ENCODE results near the gene PPARG. TPM values are rescaled to one million over a fixed set of nuclear protein-coding genes. Genes with fewer than 3 reads are reported as not detected.
A peak's percentile ranks its signal among the peaks of the same experiment; 100 is the strongest.
"Not testable (repeated sequence)": the region's sequence is repeated elsewhere in the genome, so short reads cannot be mapped to it uniquely, and the experiment has no call there.

The PPARG gene
- 4.8 TPM for polyA plus RNA-seq (2013, experiment 1 of 2; ENCODE audit: insufficient read length)
- 6.0 TPM for polyA plus RNA-seq (2013, experiment 2 of 2; ENCODE audit: insufficient read length)

DNA sequence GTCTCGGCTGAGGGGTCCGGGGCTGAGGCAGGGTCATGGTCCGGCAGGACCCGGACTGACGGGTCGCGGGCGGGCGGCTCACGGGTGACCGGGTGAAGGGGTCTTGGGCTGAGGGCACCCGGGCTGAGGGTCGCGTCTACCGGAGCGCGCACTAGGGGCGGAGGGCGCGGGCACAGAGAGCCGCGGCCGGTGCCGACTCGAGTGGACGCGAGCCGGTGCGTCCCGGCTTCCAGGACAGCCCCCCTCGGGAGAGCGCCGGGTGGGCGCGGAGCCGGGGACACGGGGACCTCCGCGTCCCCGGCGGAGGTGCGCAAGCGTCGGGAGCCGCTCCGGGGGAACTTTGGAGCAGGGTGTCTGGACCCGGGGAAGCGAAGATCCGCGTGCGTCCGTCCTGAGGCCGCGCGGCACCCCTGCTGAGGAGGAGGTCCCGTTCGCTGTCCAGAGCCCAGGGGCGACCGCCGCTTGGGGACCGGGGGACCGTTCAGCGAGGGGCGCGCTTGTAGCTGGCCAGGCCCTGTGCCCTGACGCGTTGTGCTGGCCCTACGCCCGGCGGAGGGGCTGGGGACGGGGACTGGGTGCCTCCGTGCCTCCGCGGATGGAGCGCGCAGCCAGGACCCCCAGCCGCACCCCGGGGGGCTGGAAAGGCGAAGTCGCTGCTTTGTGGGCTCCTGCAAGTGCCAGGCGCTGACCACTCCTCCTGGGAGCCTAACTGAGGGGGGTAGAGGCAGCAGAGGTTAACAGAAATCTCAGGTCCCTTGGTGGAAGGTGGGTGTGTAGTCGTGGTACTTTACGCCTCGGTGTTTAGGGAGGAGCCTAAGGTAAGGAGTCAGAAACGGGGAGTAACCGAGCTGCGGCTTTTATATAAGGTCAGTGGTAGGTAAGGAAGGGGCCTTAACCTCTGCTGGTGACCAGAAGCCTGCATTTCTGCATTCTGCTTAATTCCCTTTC lies at the start of gene PPARG:
TSS of gene PPARG (plus strand) at position 889 of the 948 bp plus-strand sequence. CDS start 90,642 bp downstream, outside the sequence.
- peak; percentile 26 for DNase-seq

DNA sequence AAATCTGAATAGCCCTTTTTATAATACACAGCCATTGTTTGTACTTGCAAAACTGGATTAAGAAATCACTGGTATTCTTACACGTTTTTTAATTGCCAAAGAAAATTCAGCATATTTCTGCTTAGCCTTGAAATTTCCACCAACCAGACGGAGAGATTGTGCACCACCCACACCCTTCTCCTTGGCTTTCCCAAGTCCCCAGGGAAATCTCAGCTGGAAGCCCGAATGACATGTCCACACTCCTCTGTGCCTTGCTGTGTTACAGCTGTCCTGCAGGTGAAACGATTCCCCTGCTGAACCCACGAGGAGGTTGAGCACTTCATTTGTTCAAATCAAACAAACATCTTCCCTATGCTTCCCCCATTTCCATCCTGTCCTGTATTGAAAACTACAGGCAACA lies 49.6 kb upstream of the PPARG start:
- no peak for DNase-seq

DNA sequence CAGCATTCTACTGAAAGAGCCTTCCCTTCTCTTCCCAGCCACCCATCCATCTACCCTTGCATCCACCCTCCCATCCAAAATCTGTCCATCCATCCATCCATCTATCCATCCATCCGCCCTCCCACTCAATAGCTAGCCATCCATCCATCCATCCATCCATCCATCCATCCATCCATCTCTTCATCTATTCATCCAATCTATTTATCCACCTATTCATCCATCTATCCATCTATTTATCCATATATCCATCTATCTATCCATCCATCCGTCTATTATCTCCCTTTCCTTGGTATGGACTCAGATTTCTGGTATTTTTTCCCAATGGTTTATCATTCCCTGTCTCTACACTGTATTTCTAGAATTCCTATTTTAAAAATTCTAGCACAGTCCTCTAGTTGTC lies 46.1 kb upstream of the PPARG start:
- DNase-seq, result no peak

DNA sequence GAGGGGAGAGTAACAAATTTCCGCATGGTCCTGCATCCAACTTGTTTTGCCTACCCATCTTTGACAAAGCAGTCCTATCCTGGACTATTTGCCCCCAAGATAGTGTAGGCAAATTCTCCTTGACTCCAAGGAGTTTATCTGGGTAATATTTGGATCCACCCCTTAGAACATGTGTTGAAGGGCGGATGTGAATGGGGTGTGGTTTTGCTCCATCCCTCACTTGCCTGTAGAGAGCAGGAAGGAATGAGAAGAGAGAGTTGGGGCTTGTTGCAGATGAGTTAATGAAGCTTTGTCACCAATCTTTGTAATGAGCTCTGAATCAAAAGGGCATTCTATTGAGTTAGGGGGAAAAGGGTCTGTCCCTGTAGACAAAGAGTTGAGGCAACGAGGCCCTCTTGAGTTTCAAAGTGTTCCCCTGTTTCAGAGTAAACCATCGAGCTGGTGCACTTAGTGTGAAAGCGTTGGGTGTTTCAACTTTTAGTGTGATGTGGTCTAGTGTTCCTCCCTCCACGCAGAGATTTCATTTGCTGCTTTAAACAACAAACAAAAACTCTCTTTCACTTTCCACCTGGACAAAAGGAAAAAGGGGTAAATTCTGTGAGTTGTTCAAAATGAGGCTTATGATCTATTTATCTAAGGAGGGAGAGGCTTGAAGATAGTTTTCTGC lies 42.2 kb upstream of the PPARG start:
- DNase-seq, result no peak

DNA sequence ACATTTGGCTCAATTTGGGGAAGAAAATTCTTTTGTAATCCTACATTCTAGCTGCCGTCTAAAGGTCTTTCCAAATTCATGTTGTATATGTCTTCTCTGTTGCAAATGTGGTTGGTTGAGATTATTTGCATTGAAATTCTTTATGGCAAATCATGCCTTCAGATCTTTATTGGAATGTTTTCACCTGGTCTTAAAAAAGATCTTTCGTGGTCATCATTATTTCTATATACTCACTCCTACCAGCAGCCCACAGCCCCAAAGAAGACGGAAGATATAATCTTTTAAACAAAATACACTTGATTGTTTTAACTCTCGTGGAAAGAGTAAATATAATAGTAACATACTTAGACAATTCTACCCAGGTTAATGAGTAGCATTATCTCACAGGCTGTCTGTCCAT lies 41.5 kb upstream of the PPARG start:
- DNase-seq, result no peak

DNA sequence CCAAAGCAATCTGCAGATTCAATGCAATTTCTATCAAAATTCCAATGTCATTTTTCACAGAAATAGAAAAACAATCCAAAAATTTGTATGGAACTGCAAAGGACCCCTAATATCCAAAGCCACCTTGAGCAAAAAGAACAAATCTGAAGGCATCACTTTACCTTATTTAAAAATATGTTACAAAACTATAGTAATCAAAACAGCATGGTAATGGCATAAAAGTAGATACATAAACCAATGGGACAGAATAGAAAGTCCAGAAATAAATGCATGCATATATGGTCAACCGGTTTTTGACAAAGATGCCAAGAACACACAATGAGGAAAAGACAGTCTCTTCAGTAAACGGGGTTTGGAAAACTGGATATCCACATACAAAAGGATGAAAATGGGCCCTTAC lies 39.4 kb upstream of the PPARG start:
- DNase-seq, result no peak

DNA sequence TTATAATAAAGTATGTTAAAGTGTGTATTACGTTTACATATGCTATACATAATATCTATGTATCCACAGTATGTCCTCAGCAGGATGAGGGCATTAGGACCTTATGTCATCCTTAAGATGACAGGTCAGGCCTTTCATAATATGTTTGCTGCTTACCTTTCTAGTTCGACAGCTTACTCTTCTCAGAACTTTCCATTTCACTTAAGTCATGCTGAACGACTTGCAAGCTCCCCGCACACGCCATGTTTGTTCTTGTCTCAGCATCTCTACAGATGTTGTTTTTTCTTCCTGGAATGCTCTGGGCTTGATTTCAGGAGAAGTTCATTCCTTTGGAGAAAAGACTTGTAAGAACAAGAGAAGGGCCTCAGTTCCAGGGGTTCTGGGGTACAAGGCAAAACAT lies 36.0 kb upstream of the PPARG start:
- DNase-seq, result no peak

DNA sequence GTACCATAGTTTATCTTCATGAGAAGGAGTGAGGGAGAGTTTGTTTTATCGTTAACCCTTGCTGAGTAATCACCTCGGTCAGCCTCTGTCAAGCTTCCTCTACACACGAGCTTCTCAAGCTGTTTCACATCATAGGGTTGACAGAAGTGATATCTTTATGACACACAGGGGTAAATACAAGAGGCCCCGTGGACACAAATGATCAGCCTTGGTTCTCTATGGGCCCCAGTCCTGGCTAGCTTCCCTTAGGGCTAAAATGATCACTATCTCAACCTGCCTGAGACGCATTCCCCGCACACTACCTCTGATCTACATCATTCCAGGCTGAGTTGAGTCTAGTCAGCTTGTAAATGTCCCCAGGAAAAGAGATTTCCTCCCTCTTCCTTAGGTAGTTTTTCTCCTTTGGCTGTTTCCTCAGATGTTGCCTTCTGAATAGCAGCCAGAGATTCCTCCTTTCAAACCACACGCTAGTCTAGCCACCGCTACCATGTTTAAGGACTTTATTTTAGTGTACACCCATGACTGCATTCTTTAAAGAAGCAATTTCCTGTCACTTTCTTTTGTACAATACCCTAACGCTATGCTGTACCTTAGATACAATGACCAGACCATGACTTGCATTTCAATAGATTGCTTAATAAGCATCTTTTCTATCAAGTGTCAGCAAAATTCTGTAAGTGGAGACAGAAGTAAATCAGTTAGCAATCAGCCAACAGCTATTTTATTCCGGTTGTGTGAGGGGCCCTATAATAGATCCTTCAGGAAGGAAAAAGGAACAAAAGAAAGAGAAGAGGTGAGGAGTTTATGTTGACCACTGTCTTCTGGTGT lies 35.1 kb upstream of the PPARG start:
- no peak for DNase-seq

DNA sequence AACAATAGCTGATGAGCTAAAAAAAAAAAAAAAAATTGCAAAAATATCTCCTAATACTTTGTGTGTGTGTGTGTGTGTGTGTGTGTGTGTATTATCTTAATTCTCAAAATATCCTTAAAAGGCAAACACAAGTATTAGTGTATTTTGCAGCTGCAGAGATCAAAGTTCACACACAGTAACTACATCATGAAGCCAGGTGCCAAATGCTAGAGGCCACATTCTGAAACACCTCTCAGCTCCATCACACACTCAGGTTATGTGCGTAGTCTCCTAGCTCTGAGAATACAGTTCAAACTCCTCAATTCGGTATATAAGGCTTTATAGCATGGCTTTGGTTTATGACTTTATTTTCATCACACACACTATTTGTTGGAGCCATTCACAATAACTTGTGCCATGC lies 33.5 kb upstream of the PPARG start:
- DNase-seq, result no peak

DNA sequence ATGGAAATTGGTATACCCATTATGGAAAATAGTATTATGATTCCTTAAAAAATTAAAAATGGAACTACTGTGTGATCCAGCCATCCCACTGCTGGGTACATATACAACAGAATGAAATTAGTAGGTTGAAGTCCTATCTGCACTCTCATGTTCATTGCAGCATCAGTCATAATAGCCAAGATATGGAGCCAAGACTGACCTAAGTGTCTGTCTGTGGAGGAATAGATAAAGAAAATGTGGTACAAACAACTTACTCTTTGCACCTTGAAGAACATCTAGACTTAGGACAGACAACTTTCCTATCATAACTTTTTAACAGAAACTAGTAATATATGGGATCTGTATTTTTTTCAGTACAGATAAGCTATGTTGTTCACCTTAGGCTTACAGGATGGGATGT lies 30.0 kb upstream of the PPARG start:
- no peak for DNase-seq

DNA sequence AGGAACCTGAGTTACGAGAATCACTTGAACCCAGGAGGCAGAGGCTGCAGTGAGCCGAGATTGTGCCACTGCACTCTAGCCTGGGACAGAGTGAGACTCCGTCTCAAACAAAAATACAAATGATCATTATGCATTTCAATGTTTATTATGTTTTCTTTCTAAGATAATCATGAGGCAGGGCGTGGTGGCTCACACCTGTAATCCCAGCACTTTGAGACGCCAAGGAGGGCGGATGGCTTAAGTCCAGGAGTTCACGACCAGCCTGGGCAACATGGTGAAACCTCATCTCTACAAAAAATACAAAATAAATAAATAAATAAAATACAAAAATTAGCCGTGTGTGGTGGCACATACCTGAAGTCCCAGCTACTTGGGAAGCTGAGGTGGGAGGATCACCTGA lies 26.7 kb upstream of the PPARG start:
- not testable (repeated sequence) for DNase-seq

DNA sequence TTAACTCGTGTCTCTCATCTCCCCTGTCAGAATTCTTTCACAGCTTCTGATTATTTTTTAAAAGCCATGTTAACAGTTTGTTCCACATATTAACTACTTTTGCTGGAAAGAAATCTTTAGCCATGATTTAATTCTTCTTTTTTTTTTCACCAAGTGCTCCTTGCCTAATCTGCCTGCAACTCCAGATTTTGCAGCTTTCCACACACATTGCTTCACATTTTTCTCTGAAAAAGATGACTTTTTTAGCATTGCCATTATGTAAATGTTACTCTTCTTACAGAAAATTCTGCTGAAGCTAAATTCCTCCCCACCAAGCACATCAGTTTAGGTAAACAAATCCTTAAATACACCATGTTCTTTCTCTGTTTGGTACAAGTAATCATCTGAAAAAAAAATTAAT lies 23.4 kb upstream of the PPARG start:
- DNase-seq, result no peak

DNA sequence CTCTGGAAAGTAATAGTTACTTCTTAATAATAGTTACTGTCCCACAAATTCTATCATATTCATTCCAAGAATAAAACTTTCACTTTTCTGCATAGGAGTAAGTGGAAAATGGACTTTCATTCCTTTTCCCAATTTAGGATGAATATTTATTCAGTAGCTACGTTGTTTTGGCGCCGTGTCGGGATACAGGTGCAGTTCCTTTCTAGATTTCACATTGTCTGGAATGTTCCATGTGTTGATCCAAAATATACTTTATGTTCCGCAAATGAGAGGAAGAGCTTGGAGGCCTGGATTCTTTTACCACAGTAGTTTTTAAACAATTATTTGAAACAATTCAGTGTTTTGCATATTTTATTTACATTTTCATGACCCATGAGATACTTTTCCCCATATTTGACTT lies 22.8 kb upstream of the PPARG start:
- no peak for DNase-seq

DNA sequence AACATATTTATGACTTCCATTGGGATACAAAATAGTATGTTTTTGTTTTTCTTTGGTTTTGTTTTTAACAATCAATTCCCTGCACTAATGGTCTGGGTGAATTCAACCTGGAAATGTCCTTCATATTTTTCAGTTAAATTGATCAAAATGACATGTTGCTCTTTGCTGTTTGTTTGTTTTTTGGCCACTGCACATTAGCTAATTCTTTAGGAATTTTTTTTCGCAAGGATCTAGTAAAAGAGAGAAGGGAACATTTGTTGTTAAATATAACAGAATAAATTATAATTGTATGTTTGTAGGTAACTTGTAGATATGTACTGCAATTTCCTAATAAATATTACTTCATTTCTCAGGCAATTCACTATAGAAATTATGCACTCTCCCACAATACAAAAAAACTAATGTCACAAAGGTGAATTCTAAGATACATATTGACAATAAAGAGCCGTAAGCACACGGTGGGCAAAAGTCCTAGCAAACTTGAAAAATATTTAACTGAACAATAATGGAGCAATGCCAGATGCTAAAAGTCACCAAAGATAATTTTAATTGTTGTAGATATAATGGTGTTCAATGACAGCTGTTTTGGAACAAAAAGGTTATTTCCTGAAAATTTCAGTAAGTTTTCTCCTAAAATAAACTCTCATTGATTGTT lies 21.4 kb upstream of the PPARG start:
- no peak for DNase-seq

DNA sequence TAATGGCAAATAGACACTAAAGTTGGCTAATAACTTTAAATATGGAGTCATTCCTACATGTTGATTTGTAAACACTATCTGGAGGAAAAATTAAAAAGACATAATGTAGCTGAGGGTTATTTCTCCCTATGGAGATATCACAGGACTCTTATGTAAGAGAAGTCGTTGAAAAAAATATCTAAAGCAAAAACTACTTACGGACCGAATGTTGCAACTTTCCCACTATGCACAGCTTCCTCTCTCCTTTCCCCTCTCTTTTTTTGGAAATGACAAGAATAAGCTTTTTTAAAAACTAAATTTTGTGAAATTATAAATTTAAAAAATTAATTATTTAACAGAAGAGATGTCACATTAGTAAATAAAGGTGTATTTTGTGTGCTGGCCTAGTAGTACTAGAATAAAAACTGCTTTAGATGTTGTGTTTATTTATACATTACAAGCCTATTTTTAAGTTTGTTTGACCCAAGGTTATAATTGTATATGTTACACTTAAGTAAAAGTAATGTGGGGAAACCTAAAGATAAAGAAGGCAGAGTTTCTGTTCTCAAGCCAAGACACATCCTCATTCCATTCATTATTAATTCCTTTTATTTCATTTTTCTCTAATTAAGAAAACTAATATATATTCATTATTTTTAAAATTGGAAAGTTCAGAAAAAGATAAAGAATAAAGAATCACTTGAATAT lies 20.7 kb upstream of the PPARG start:
- no peak for DNase-seq

DNA sequence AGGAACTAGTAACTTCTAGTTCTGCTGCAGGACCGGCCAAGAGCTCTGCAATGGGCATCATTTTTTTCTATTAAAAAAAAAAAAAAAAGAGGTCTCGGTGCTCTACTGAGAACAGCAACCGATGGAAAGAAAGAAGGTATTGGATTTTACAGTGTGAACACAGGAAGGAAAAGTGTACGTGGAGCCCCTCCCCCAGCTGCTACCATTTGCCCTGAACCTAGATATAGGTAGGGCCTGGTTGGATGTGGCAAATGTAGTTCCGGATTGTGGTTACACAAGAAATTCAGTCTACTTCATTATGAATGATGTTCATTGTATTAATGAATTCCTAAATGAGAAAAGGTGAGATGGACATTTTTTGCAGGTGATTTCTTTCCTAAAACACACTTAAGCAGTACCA lies 17.9 kb upstream of the PPARG start:
- DNase-seq, result no peak

DNA sequence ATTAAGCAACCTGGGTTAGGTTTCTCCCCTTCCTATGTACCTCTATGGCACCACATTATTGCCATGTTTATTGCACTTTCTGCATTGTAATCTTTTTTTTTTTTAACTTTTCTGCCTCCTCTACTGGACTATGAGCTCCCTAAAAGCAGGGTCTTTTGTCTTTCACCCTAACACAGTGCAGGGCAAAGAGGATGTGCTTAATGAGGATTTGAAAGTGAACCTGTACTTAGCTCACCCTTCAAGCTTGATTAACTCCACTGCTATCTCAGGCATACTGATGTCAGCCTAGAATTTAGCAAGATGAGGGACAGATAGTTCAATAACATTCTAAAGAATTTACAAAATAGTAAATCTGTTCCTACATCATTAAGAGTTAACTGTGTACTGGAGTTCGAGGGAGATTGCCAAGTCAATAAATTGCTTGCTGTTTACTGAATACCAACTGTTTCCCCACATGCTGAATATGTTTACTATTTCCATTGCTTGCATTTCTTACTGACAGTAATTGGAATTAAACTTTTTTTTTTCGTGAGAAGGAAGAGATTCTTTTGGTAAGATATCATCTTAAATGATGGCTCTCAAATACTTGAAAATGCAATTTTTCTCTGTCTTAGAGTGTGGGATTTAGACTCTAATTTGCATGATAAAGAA lies 15.7 kb upstream of the PPARG start:
- no peak for DNase-seq

DNA sequence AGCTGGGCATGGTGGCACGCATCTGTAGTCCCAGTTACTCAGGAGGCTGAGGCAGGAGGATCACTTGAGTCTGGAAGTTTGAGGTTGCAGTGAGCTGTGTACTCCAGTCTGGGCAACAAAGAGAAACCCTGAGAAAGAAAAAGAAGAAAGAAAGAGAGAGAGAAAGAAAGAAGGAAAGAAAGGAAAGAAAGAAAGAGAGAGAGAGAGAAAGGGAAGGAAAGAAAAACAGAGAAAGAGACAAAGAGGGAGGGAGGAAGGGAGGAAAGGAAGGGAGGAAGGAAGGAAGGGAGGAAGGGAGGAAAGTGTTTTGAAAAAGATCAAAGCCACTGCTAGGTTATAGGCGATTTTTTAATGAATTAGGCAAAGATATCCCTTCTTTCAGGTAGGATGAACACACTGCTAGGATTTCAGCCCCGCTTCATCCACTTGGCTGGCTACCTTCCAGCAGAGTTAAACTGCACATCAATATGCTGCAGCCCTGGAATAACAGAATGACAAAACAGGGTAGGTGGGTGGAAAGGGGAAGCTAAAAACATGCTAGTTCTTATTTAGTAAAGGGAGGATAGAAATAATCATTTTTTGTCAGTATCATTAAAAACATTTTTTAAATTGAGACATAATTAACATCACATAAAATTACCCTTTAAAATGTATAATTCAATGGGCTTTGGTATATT lies 12.8 kb upstream of the PPARG start:
- DNase-seq, result no peak

DNA sequence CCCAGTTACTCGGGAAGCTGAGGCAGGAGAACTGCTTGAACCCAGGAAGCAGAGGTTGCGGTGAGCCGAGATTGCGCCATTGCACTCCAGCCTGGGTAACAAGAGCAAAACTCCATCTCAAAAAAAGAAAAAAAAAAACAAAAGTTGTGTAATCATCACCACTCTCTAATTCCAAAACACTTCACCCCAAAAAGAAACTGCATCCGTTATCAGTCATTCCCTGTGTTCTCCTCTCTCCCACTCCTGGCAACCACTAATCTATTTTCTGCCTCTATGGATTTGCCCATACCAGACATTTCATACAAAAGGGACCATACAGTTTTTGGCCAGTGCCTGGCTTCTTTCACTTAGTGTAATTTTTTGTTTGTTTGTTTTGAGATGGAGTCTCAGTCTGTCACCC lies 12.0 kb upstream of the PPARG start:
- DNase-seq, result not testable (repeated sequence)

DNA sequence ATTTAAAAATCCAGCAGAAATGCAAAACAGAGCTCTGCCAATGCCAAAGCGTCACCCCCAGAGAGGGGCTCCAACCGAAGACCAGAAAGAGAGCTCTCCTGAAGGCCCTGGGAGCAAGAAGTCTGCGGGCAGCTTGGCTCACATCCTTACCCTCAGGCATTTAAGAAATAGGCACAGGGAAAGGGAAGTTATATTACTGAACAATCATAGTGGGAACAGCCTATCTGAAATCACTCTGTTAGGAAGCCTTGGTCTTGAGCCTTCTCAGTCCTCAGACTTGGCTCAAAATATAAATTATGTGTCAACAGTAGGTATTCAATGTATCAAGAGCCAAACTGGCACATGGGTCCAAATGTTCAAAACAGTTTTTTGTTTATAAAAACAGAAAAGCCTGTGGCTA lies 10.3 kb upstream of the PPARG start:
- DNase-seq, result no peak

All from fibroblast of skin of back (primary cell).